Fibroblast of villous mesenchyme (primary cell): ENCODE data around the gene HPCAL1. TPM values are rescaled to one million over a fixed set of nuclear protein-coding genes. Genes with fewer than 3 reads are reported as not detected.

Experiments used
- DNase-seq: peaks from one replicate; pipeline ENCODE4 v3.0.0-alpha.2; 2010; ENCODE audit warnings: low read depth
- H3K4me3 ChIP-seq: 2 replicates; pipeline ENCODE4 v1.5.1; 2011; ENCODE audit warnings: low read depth, mild to moderate bottlenecking, low read length
- CTCF ChIP-seq: IDR thresholded peaks from 2 replicates; pipeline ENCODE4 v1.5.1; 2012; ENCODE audit warnings: low read depth, mild to moderate bottlenecking, low read length; ENCODE audit not compliant: insufficient read depth
- total RNA-seq: library from RNA; depleted of rRNA; stranded (reverse); fragments of >200 nt; gene quantifications from 2 replicates; pipeline ENCODE4 v1.2.3, GENCODE V29; 2012

Gene HPCAL1
- 51.5 and 60.0 TPM in 2 replicates for total RNA-seq

GRCh38 chr2:10302479-10303180 lies at the start of gene HPCAL1:
Gene HPCAL1 (plus strand): TSS chr2:10302904. CDS start chr2:10419758, 116,854 bp downstream.
- peak within 1 kb of the TSS; percentile 78 for H3K4me3 ChIP-seq
- DNase-seq: peak; percentile 87
- TF ChIP-seq CTCF: peak; percentile 59

GRCh38 chr2:10253596-10254372 lies 48.9 kb upstream of the HPCAL1 start:
- H3K4me3 ChIP-seq: no peak overlapping the region
- DNase-seq: no peak
- TF ChIP-seq CTCF: no peak

- H3K4me3 ChIP-seq: no peak overlapping the region
- no peak for DNase-seq
- no peak for TF ChIP-seq CTCF
Measured at GRCh38 chr2:10254373-10255188, 48.1 kb upstream of the HPCAL1 start.

- DNase-seq: no peak
- H3K4me3 ChIP-seq: no peak overlapping the region
- no peak for TF ChIP-seq CTCF
Measured at GRCh38 chr2:10255189-10256030, 47.3 kb upstream of the HPCAL1 start.

- DNase-seq: no peak
- no peak for TF ChIP-seq CTCF
- no peak overlapping the region for H3K4me3 ChIP-seq
Measured at GRCh38 chr2:10256031-10256514, 46.6 kb upstream of the HPCAL1 start.
